ENCODE results near the gene ST6GAL1. TPM values are rescaled to one million over a fixed set of nuclear protein-coding genes. Genes with fewer than 3 reads are reported as not detected.

ST6GAL1 gene
- total RNA-seq, 2 donors from 2014 or later, result 46.6 to 67.1 TPM

- ATAC-seq, result peak; percentile 10 to 39
- intact Hi-C loops (cut with DNase I), result loop anchor here in 1 of 2 donors (10.0 kb wide), 1 partner anchor 170 kb away; the partner anchor contains the start of gene ST6GAL1
- no peak for DNase-seq
These were observed 174.6 kb downstream of the ST6GAL1 start for GRCh38 chr3:187104933-187105332.

GRCh38 chr3:187105700-187106099, 175.4 kb downstream of the ST6GAL1 start:
- DNase-seq (no peak), ATAC-seq (peak in 1 of 2 donors; percentile 2)
- intact Hi-C loops (cut with DNase I), result loop anchor here in 1 of 2 donors (10.0 kb wide), 1 partner anchor 171 kb away; the partner anchor contains the start of gene ST6GAL1

- intact Hi-C loops (cut with DNase I), result loop anchor here in 1 of 2 donors (10.0 kb wide), 1 partner anchor 173 kb away; the partner anchor contains the start of gene ST6GAL1
- ATAC-seq (peak; percentile 52 to 56), DNase-seq (no peak)
These were observed 177.7 kb downstream of the ST6GAL1 start for GRCh38 chr3:187107989-187108388.

- no peak for DNase-seq
- intact Hi-C loops (cut with DNase I), result loop anchor here in 1 of 2 donors (10.0 kb wide), 1 partner anchor 55 kb away; no protein-coding TSS in a partner anchor
- no peak for ATAC-seq
These were observed 179.8 kb downstream of the ST6GAL1 start for GRCh38 chr3:187110156-187110555.

GRCh38 chr3:187112934-187113793, 182.8 kb downstream of the ST6GAL1 start:
- DNase-seq, result no peak
- no peak for ATAC-seq
- intact Hi-C loops (cut with DNase I), result loop anchor here in 1 of 2 donors (10.0 kb wide), 1 partner anchor 52 kb away; no protein-coding TSS in a partner anchor

- intact Hi-C loops (cut with DNase I), result loop anchor here in 1 of 2 donors (10.0 kb wide), 1 partner anchor 50 kb away; no protein-coding TSS in a partner anchor
- DNase-seq (no peak), ATAC-seq (no peak)
These were observed 184.2 kb downstream of the ST6GAL1 start for GRCh38 chr3:187114511-187114910.

- intact Hi-C loops (cut with DNase I), result loop anchor here in 1 of 2 donors (5.0 kb wide), 1 partner anchor 42 kb away; no protein-coding TSS in a partner anchor
- no peak for ATAC-seq
- DNase-seq, result no peak
These were observed 190.0 kb downstream of the ST6GAL1 start for GRCh38 chr3:187120326-187120725.

- DNase-seq, result no peak
- intact Hi-C loops (cut with DNase I), result loop anchor here in 1 of 2 donors (5.0 kb wide), 1 partner anchor 40 kb away; no protein-coding TSS in a partner anchor
- no peak for ATAC-seq
These were observed 191.9 kb downstream of the ST6GAL1 start for GRCh38 chr3:187122261-187122660.

- intact Hi-C loops (cut with DNase I), result no loop called here
- DNase-seq (no peak), ATAC-seq (no peak)
These were observed 195.1 kb downstream of the ST6GAL1 start for GRCh38 chr3:187125319-187126031.

Other genes with a start within 250 kb of the ST6GAL1 start
- gene KNG1, start 213.2 kb upstream of the ST6GAL1 start, total RNA-seq, result under 1 TPM; 0.21 to 0.24 TPM
- gene EIF4A2, start 146.9 kb upstream of the ST6GAL1 start, total RNA-seq, result 100 to 1,000 TPM; 260 to 342 TPM
- gene RFC4, start 124.0 kb upstream of the ST6GAL1 start, total RNA-seq, result 10 to 100 TPM in 1 of 2 donors, 1 to 10 TPM in 1; 9.6 to 12.0 TPM
- 100 to 1,000 TPM; 125 to 192 TPM for gene ADIPOQ, start 87.8 kb upstream of the ST6GAL1 start, total RNA-seq
- 1 to 10 TPM; 8.2 to 9.0 TPM for gene RPL39L, start 209.0 kb downstream of the ST6GAL1 start, total RNA-seq

All from left cardiac atrium (tissue), 4 donors.